WERI-Rb-1 (cell line): Measurements from ENCODE around the gene ARRDC5.

Experiments
- DNase-seq: peaks from one replicate; pipeline ENCODE4 v3.0.0-alpha.2; 2020
- H3K27ac ChIP-seq: fragments of 250-450 bp; sonication (Bioruptor Pico); 2 replicates; pipeline ENCODE4 v1.5.1; 2020; ENCODE audit warnings: mild to moderate bottlenecking, moderate library complexity
- H3K27me3 ChIP-seq: fragments of 250-450 bp; sonication (Bioruptor Pico); 2 replicates; pipeline ENCODE4 v1.5.1; 2021; ENCODE audit warnings: mild to moderate bottlenecking, low read depth, moderate library complexity; ENCODE audit not compliant: insufficient read depth, severe bottlenecking
- H3K36me3 ChIP-seq: fragments of 250-450 bp; sonication (Bioruptor Pico); 2 replicates; pipeline ENCODE4 v1.5.1; 2020; ENCODE audit warnings: mild to moderate bottlenecking, moderate library complexity
- H3K4me3 ChIP-seq: 2 replicates; pipeline ENCODE4 v1.5.1; 2011; ENCODE audit warnings: low read depth, mild to moderate bottlenecking, control low read depth, low read length
- H3K9me3 ChIP-seq: fragments of 250-450 bp; sonication (Bioruptor Pico); 2 replicates; pipeline ENCODE4 v1.5.1; 2021; ENCODE audit warnings: mild to moderate bottlenecking, moderate library complexity; ENCODE audit not compliant: severe bottlenecking
- TF ChIP-seq, protein P1 (sequence below): IDR thresholded peaks from 2 replicates; pipeline ENCODE4 v1.5.1; 2011; ENCODE audit warnings: low read depth, mild to moderate bottlenecking, control low read depth, inconsistent platforms, low read length

ARRDC5 gene

DNA sequence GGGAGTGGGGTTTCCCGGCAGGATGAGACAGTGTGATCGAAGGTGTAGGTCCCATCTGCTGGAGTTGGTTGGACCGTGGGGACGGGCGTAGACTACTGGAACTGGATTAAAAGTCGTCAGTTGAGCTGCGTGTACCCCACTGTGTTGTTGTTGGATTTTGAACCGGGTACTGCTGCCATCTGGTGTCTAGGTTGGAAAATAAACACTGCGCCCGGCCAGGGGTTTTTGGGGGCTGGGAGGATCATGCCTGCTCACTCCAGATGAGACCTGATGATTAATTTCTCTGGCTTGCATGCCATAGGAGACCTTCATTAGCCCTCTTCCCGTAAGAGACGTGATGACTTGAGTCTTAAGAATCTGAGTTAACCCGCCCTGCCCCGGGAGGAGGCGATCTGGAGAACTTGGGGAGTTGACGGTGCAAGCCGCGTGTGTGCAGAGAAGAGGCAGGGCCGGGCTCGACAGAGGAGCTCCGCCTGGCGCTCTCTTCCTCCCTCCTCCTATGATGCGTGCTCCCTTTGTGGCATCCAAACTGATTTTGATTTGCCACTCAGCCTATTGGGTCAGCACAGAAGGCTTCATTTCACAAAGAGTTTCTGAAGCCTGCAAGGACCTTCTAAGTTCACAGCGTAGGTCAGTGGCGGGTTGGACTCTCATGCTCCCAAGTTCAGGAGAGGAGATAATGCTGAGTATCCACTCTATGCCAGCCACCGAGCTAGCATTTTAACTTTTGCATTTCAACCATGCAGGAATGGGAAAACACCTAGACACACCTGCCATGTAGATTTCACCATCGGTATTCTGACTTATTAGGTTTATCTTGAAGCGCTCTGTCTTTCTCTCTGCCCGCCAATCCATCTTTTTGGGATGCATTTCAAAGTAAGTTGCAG lies 9.3 kb upstream of the ARRDC5 start:
- peak overlapping the region; percentile 87 for H3K4me3 ChIP-seq
- H3K36me3 ChIP-seq, result peaks cover 70% of the 10 kb centered on the region
- H3K9me3 ChIP-seq, result no peaks in the 10 kb centered on the region
- peak overlapping the region; percentile 98 for H3K27ac ChIP-seq
- H3K27me3 ChIP-seq, result no peaks in the 10 kb centered on the region
- TF ChIP-seq, protein P1, sequence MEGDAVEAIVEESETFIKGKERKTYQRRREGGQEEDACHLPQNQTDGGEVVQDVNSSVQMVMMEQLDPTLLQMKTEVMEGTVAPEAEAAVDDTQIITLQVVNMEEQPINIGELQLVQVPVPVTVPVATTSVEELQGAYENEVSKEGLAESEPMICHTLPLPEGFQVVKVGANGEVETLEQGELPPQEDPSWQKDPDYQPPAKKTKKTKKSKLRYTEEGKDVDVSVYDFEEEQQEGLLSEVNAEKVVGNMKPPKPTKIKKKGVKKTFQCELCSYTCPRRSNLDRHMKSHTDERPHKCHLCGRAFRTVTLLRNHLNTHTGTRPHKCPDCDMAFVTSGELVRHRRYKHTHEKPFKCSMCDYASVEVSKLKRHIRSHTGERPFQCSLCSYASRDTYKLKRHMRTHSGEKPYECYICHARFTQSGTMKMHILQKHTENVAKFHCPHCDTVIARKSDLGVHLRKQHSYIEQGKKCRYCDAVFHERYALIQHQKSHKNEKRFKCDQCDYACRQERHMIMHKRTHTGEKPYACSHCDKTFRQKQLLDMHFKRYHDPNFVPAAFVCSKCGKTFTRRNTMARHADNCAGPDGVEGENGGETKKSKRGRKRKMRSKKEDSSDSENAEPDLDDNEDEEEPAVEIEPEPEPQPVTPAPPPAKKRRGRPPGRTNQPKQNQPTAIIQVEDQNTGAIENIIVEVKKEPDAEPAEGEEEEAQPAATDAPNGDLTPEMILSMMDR, result peak; percentile 49; the same call in 1 of the 2 replicates
- peak; percentile 65 for DNase-seq

DNA sequence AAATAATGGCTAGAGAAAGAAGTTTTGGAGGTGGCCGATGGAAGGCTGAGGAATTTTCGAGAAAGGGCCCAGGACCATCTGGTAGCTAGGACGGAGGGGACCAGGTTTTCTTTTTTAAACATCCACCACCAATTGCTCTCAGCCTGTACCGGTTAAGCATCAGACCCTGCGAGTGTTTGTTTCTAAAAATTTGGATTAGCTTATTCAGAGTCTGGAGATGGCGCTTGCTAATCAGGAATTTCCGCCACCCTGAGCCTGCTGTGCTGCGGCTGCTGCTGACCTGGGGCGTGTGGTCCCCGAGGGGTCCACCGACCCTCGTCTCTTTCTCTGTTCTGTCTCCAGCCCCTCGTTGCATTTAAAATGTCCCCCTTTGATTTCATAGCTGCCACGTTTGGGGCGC lies 8.6 kb upstream of the ARRDC5 start:
- peak overlapping the region; percentile 87 for H3K4me3 ChIP-seq
- TF ChIP-seq, protein P1, result no peak
- peaks cover 65% of the 10 kb centered on the region for H3K36me3 ChIP-seq
- H3K9me3 ChIP-seq, result no peaks in the 10 kb centered on the region
- peak overlapping the region; percentile 98 for H3K27ac ChIP-seq
- no peaks in the 10 kb centered on the region for H3K27me3 ChIP-seq
- DNase-seq, result no peak

DNA sequence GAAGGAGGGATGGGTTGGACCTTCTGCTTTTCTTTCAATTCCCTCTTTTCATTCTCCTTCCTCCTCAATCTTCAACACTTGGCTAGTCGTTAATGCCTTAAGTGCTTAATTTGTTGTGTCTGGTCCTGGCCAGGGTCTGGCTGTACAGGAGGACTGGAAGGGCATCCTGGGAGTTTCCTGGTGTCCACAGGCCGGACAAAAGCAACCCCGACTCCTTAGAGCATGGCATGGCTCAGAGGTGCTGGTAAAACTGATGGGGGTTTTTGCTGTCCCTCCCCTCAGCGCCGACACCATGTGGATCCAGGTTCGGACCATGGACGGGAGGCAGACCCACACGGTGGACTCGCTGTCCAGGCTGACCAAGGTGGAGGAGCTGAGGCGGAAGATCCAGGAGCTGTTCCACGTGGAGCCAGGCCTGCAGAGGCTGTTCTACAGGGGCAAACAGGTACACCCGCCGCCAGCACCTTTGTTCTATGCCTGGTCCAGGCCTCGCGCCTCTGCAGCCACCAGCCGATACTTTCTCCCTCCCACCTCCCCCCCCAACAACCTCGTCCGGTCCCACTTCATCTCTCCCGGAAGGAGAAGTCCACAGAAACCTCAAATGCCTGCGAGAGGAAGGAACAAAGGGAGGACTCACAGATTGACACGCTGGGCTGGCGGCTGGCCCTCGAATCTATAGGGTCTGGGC lies 8.0 kb upstream of the ARRDC5 start:
- no peaks in the 10 kb centered on the region for H3K9me3 ChIP-seq
- H3K4me3 ChIP-seq, result peak overlapping the region; percentile 87
- DNase-seq, result no peak
- TF ChIP-seq, protein P1, result no peak
- peaks cover 59% of the 10 kb centered on the region for H3K36me3 ChIP-seq
- H3K27ac ChIP-seq, result peak overlapping the region; percentile 98
- H3K27me3 ChIP-seq, result no peaks in the 10 kb centered on the region

DNA sequence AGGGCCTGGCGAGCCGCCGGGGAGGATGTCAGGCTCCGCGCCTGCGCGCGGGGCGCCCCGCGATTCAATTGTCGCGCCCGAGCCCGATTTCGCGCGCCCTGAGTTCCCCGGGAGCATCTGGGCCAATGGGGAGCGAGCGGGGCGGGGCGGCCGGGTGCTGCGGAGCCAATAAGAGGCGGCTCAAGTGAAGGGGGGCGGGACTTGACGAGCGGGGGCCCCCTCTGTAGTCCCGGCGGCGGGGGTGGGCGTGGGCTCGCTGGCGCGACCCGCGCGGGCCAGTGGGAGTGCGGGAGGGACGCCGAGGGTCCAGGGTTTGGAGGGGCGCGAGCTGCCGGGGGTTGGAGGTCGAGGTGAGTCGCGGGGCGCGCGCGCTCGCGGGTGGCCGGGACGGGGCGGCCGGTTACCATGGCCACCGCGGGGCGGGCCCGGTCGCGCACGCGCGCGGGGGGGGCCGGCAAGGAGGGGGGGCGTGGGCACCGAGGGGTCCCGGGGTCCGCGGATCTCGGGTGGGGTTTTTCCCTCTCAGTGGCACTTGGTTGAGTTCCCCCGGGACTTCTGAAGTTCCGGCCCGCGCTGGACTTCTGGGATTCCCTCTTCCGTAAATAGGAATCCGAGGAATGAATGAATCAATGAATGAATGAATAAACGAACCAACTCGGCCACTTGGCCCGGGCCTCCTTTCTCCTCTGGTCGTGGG lies 7.3 kb upstream of the ARRDC5 start:
- Histone ChIP-seq H3K4me3 (peak overlapping the region; percentile 87), H3K27me3 (no peaks in the 10 kb centered on the region), H3K9me3 (no peaks in the 10 kb centered on the region), H3K27ac (peak overlapping the region; percentile 98), H3K36me3 (peaks cover 52% of the 10 kb centered on the region)
- peak; percentile 95 for DNase-seq
- TF ChIP-seq, protein P1, result no peak

DNA sequence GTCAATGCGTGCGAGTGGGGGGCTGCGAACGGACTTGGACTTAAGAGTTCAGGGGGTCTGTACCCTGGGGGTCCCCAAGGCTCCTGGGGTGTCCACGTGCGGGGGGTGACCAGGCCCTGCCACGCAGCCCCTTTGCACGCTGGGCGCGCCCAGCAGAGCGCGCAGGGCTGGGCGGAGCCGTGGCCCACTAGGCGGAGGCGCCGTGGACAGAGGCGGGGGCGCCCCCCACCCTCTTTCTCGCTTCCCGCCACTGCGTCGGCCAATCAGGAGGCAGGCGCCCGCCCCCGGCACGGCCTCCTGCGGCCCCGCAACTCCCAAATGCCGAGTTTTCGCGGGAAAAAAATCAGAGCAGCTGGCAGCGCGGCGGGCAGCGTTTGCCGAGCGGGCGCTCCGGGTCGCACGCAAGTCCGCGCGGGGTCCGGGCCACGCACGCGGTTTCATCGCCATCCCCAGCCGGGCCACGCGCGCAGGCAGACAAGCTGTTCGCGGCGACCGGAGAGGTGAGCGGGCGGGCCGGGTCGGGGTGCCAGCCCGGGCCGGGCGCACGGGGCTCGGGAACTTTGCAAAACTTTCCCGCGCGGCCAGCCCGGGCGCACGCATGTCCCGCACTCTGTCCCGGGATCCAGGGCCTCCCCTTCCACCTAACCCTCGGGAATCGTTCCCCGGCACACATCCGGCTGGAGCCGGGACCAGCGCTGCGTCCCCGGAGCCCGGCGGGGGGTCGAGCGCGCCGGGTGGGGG lies 6.6 kb upstream of the ARRDC5 start, which contains the start of gene UHRF1:
UHRF1 (plus strand) TSS at position 346 of the 741 bp plus-strand sequence. CDS start 1,385 bp downstream, outside the sequence.
- peaks cover 45% of the 10 kb centered on the region for H3K36me3 ChIP-seq
- TF ChIP-seq, protein P1, result no peak
- peak within 1 kb of the TSS; percentile 98 for H3K27ac ChIP-seq
- peak within 1 kb of the TSS; percentile 87 for H3K4me3 ChIP-seq
- H3K27me3 ChIP-seq, result no peaks in the 10 kb centered on the region
- no peaks in the 10 kb centered on the region for H3K9me3 ChIP-seq
- peak; percentile 91 for DNase-seq
